Measurements from ENCODE around the gene ATG3. TPM values are rescaled to one million over a fixed set of nuclear protein-coding genes. Genes with fewer than 3 reads are reported as not detected.

ATG3 gene
- total and polyA plus RNA-seq, 2 of the 8 experiments (the other 6 are each of a cell fraction or from before 2014, with no cell fraction given), result 27.3 to 55.3 TPM

DNA sequence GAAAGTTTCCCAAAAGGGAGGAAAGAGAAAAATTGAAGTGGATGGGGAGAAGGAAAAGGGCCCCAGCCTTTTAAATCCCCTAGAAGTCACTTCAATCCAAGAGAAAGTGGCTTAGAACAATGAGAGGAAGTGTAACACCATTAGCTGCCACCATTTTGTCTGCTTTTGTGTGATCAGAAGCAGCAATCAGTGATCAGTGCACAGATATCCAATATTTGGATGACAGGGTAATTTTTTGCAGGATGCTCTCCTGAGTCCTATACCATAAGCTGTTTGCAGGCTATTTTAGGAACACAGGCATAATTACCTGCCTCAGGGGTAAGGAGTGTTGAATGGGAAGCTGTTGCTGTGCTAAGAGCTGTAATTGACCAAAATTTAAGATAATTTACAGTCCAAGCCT lies 31.5 kb upstream of the ATG3 start:
- Histone ChIP-seq H2BK120ac (replicated peaks; ENCODE audit: low read depth, low read length) (no peak overlapping the region), H3K9ac (replicated peaks in 1 of 4; ENCODE audit: extremely low read depth in 1 of 4, low read depth in 3 of 4, low read length in 3 of 4) (no peak overlapping the region), H2BK20ac (ENCODE audit: low read length) (no peak overlapping the region), H3K4ac (replicated peaks; ENCODE audit: insufficient read length, low read depth, low read length) (no peak overlapping the region), H3K56ac (replicated peaks; ENCODE audit: insufficient read length, low read depth, low read length) (no peak overlapping the region), H3K9me3 (ENCODE audit: insufficient read depth in 2 of 2, low read depth in 1 of 2, low read length in 1 of 2) (no peaks in the 10 kb centered on the region), H3K18ac (ENCODE audit: extremely low read depth, low read length) (no peak overlapping the region), H3K27ac (ENCODE audit: low read depth, low read length) (no peak overlapping the region), H2AK5ac (ENCODE audit: low read depth, low read length) (no peak overlapping the region), H3K4me3 (ENCODE audit: extremely low read depth in 1 of 4, insufficient read depth in 2 of 4, low read depth in 3 of 4, low read length in 4 of 4) (no peak overlapping the region), H4K20me1 (replicated peaks in 1 of 2; ENCODE audit: control insufficient read depth in 1 of 2, insufficient read depth in 2 of 2, low read length in 2 of 2) (no peaks in the 10 kb centered on the region), H2BK12ac (ENCODE audit: low read depth, low read length) (no peak overlapping the region), H3K14ac (ENCODE audit: insufficient read length) (no peak overlapping the region), H4K8ac (ENCODE audit: extremely low read depth, insufficient read depth, low read length) (no peak overlapping the region), H3K23me2 (ENCODE audit: low read depth, low read length) (no peaks in the 10 kb centered on the region; the same call in 1 of the 2 replicates), H3K79me1 (ENCODE audit: low read depth, low read length) (no peaks in the 10 kb centered on the region), H3K4me1 (replicated peaks in 1 of 4; ENCODE audit: control insufficient read depth in 3 of 4, insufficient read depth in 4 of 4, low read length in 3 of 4) (0 out of 7 replicates have a peak, but pooled peaks cover 0 to 2% (median 0%) of the 10 kb centered on the region in 4 experiments), H3K27me3 (replicated peaks in 1 of 4; ENCODE audit: control insufficient read depth in 3 of 4, extremely low read depth in 1 of 4, insufficient read depth in 3 of 4, low read length in 3 of 4) (peaks cover 0 to 1% (median 0%) of the 10 kb centered on the region in 4 experiments; a peak in 1 of 7 replicates), H2BK15ac (ENCODE audit: low read length) (no peak overlapping the region), H3K4me2 (ENCODE audit: insufficient read depth in 1 of 2, low read depth in 2 of 2, low read length in 2 of 2) (no peak overlapping the region), H2AFZ (ENCODE audit: low read length) (no peak overlapping the region), H3K23ac (ENCODE audit: insufficient read length) (no peak overlapping the region), H4K5ac (ENCODE audit: insufficient read length, low read depth, low read length) (no peak overlapping the region), H2BK5ac (ENCODE audit: low read depth, low read length) (no peak overlapping the region), H3K36me3 (ENCODE audit: control insufficient read depth in 2 of 4, insufficient read depth in 4 of 4, low read length in 3 of 4) (peaks cover 0 to 2% (median 0%) of the 10 kb centered on the region in 4 experiments; a peak in 2 of 8 replicates), H4K91ac (replicated peaks; ENCODE audit: insufficient read length, low read length) (no peak overlapping the region), H3K79me2 (ENCODE audit: control insufficient read depth in 1 of 2, insufficient read depth in 2 of 2, low read length in 2 of 2) (no peaks in the 10 kb centered on the region)
- CTCF ChIA-PET (ENCODE audit: partially characterized antibody), result interaction anchor here (1.7 kb wide), 1 partner anchor 11 kb away, joined by 8 read pairs; no protein-coding TSS in a partner anchor
- FAIRE-seq (no peak), DNase-seq (ENCODE audit: low read depth in 1 of 2, low spot score in 2 of 2) (no peak)
- POLR2A ChIA-PET (ENCODE audit: partially characterized antibody), result interaction anchor here (2.0 kb wide), 1 partner anchor 18 kb away, joined by 8 read pairs; no protein-coding TSS in a partner anchor
- TF ChIP-seq GABPA (IDR thresholded peaks at IDR 0.05; ENCODE audit: borderline replicate concordance, insufficient read depth, low read length), result no peak
- no peak for TF ChIP-seq RNF2 (IDR thresholded peaks at IDR 0.05; ENCODE audit: borderline replicate concordance, low read depth, low read length, missing control alignments, poor library complexity, severe bottlenecking)
- TF ChIP-seq SP2 (IDR thresholded peaks at IDR 0.05; ENCODE audit: low read length), result no peak
- TF ChIP-seq, protein P1, sequence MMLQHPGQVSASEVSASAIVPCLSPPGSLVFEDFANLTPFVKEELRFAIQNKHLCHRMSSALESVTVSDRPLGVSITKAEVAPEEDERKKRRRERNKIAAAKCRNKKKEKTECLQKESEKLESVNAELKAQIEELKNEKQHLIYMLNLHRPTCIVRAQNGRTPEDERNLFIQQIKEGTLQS (IDR thresholded peaks at IDR 0.05; ENCODE audit: insufficient read depth, low read depth, low read length), result no peak
- TF ChIP-seq JUN (IDR thresholded peaks at IDR 0.05; ENCODE audit: low read depth, low read length), result no peak
- no peak for TF ChIP-seq BACH1 (IDR thresholded peaks at IDR 0.05; ENCODE audit: low read length)
- TF ChIP-seq, protein P2, sequence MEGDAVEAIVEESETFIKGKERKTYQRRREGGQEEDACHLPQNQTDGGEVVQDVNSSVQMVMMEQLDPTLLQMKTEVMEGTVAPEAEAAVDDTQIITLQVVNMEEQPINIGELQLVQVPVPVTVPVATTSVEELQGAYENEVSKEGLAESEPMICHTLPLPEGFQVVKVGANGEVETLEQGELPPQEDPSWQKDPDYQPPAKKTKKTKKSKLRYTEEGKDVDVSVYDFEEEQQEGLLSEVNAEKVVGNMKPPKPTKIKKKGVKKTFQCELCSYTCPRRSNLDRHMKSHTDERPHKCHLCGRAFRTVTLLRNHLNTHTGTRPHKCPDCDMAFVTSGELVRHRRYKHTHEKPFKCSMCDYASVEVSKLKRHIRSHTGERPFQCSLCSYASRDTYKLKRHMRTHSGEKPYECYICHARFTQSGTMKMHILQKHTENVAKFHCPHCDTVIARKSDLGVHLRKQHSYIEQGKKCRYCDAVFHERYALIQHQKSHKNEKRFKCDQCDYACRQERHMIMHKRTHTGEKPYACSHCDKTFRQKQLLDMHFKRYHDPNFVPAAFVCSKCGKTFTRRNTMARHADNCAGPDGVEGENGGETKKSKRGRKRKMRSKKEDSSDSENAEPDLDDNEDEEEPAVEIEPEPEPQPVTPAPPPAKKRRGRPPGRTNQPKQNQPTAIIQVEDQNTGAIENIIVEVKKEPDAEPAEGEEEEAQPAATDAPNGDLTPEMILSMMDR (IDR thresholded peaks at IDR 0.05; ENCODE audit: control extremely low read depth in 1 of 3, insufficient read depth in 1 of 3, low read depth in 1 of 3, low read length in 3 of 3), result no peak
- TF ChIP-seq CREB1 (IDR thresholded peaks at IDR 0.05), result no peak
- no peak for TF ChIP-seq SAP30 (IDR thresholded peaks at IDR 0.05; ENCODE audit: insufficient read depth, insufficient replicate concordance, low read length)
- no peak for TF ChIP-seq CHD2 (IDR thresholded peaks at IDR 0.05; ENCODE audit: low read length)
- no peak for TF ChIP-seq TBP (IDR thresholded peaks at IDR 0.05; ENCODE audit: low read depth, low read length)
